H9 (cell line): ENCODE measurements around the gene TIMM8A. TPM values are rescaled to one million over a fixed set of nuclear protein-coding genes. Genes with fewer than 3 reads are reported as not detected.
"Not testable (repeated sequence)": the region's sequence is repeated elsewhere in the genome, so short reads cannot be mapped to it uniquely, and the experiment has no call there.

ENCODE experiments used
- DNase-seq: peaks from one replicate; pipeline ENCODE4 v3.0.0-alpha.2; 2017
- H2AFZ ChIP-seq: one replicate; pipeline ENCODE4 v1.6.1; 2013; ENCODE audit warnings: mild to moderate bottlenecking, low read length, control low read depth, moderate library complexity
- H2AK5ac ChIP-seq: 2 replicates; pipeline ENCODE4 v1.6.1; 2013; ENCODE audit warnings: low read length, control low read depth, mixed read lengths; ENCODE audit not compliant: insufficient read length
- H2BK120ac ChIP-seq: one replicate; pipeline ENCODE4 v1.6.1; 2013; ENCODE audit warnings: low read depth, mild to moderate bottlenecking, low read length, control low read depth, inconsistent platforms; ENCODE audit not compliant: poor library complexity, severe bottlenecking
- H2BK12ac ChIP-seq: 2 replicates; pipeline ENCODE4 v1.6.1; 2013; ENCODE audit warnings: low read length, control low read depth, mixed read lengths, low read depth; ENCODE audit not compliant: insufficient read length
- H2BK15ac ChIP-seq: 2 replicates; pipeline ENCODE4 v1.6.1; 2013; ENCODE audit warnings: low read depth, low read length, control low read depth
- H2BK20ac ChIP-seq: one replicate; pipeline ENCODE4 v1.6.1; 2013; ENCODE audit warnings: low read depth, mild to moderate bottlenecking, low read length, control low read depth, inconsistent platforms; ENCODE audit not compliant: poor library complexity, severe bottlenecking
- H2BK5ac ChIP-seq: 2 replicates; pipeline ENCODE4 v1.6.1; 2013; ENCODE audit warnings: low read length, control low read depth, mixed read lengths; ENCODE audit not compliant: insufficient read length
- H3K14ac ChIP-seq: 2 replicates; pipeline ENCODE4 v1.6.1; 2013; ENCODE audit warnings: low read length, control low read depth; ENCODE audit not compliant: insufficient read depth
- H3K18ac ChIP-seq: 2 replicates; pipeline ENCODE4 v1.6.1; 2013; ENCODE audit warnings: low read depth, mild to moderate bottlenecking, mixed read lengths, low read length, control low read depth; ENCODE audit not compliant: insufficient read length
- H3K23ac ChIP-seq: 2 replicates; pipeline ENCODE4 v1.6.1; 2013; ENCODE audit warnings: low read length, control low read depth, mixed read lengths, low read depth; ENCODE audit not compliant: insufficient read length
- H3K23me2 ChIP-seq: 2 replicates; pipeline ENCODE4 v1.6.1; 2013; ENCODE audit warnings: low read depth, mild to moderate bottlenecking, mixed read lengths, low read length, control low read depth; ENCODE audit not compliant: insufficient read length, poor library complexity, severe bottlenecking
- H3K27ac ChIP-seq: 2 replicates; pipeline ENCODE4 v1.5.1; 2013; ENCODE audit warnings: low read length, control low read depth, mixed read lengths, low read depth; ENCODE audit not compliant: insufficient read length
- H3K27me3 ChIP-seq: 2 replicates; pipeline ENCODE4 v1.6.1; 2013; ENCODE audit warnings: low read length, control low read depth, inconsistent platforms; ENCODE audit not compliant: insufficient read depth
- H3K4ac ChIP-seq: 2 replicates; pipeline ENCODE4 v1.6.1; 2013; ENCODE audit warnings: low read depth, mild to moderate bottlenecking, control low read depth, inconsistent platforms, low read length, moderate library complexity
- H3K4me1 ChIP-seq: 2 replicates; pipeline ENCODE4 v1.6.1; 2013; ENCODE audit warnings: low read length, control low read depth, inconsistent platforms; ENCODE audit not compliant: insufficient read depth
- H3K4me2 ChIP-seq: 2 replicates; pipeline ENCODE4 v1.6.1; 2013; ENCODE audit warnings: low read length, control low read depth, mixed read lengths; ENCODE audit not compliant: insufficient read length, insufficient read depth
- H3K56ac ChIP-seq: 2 replicates; pipeline ENCODE4 v1.6.1; 2013; ENCODE audit warnings: low read depth, mild to moderate bottlenecking, mixed read lengths, low read length, control low read depth; ENCODE audit not compliant: insufficient read length
- H3K79me1 ChIP-seq: 2 replicates; pipeline ENCODE4 v1.6.1; 2013; ENCODE audit warnings: low read depth, mild to moderate bottlenecking, moderate library complexity, low read length, control low read depth, inconsistent platforms; ENCODE audit not compliant: insufficient read depth, poor library complexity, severe bottlenecking
- H3K79me2 ChIP-seq: 2 replicates; pipeline ENCODE4 v1.6.1; 2013; ENCODE audit warnings: low read length, control low read depth, inconsistent platforms; ENCODE audit not compliant: insufficient read depth
- H3K9ac ChIP-seq: 2 replicates; pipeline ENCODE4 v1.6.1; 2013; ENCODE audit warnings: low read length, control low read depth, mixed read lengths; ENCODE audit not compliant: insufficient read length; ENCODE audit errors: extremely low read depth
- H3K9me3 ChIP-seq: one replicate; pipeline ENCODE4 v1.6.1; 2013; ENCODE audit warnings: low read depth, low read length, inconsistent platforms; ENCODE audit not compliant: control insufficient read depth
- H3T11ph ChIP-seq: one replicate; pipeline ENCODE4 v1.6.1; 2013; ENCODE audit warnings: mild to moderate bottlenecking, low read length, control low read depth, inconsistent platforms
- H4K20me1 ChIP-seq: one replicate; pipeline ENCODE4 v1.6.1; 2013; ENCODE audit not compliant: control insufficient read depth, insufficient read length, insufficient read depth
- H4K5ac ChIP-seq: 2 replicates; pipeline ENCODE4 v1.6.1; 2013; ENCODE audit warnings: low read depth, mild to moderate bottlenecking, mixed read lengths, low read length, control low read depth; ENCODE audit not compliant: insufficient read length
- H4K8ac ChIP-seq: replicated peaks from 2 replicates; pipeline ENCODE4 v1.6.1; 2013; ENCODE audit warnings: low read length, control low read depth, mixed read lengths, low read depth; ENCODE audit not compliant: insufficient read length
- H4K91ac ChIP-seq: 2 replicates; pipeline ENCODE4 v1.6.1; 2013; ENCODE audit warnings: low read depth, mild to moderate bottlenecking, moderate library complexity, mixed read lengths, low read length, control low read depth; ENCODE audit not compliant: insufficient read length
- H3K27ac Mint-ChIP-seq, 3 experiments: 2 replicates in 2 of 3; 3 replicates in 1 of 3; pipeline ENCODE4 v1.8.0; 2020 to 2021; ENCODE audit warnings: mixed read lengths in 3 of 3, mild to moderate bottlenecking in 1 of 3, moderate library complexity in 1 of 3
- H3K27me3 Mint-ChIP-seq: 2 replicates; pipeline ENCODE4 v1.8.0; 2021; ENCODE audit warnings: low read depth, mild to moderate bottlenecking, moderate library complexity, mixed read lengths
- H3K36me3 Mint-ChIP-seq, 3 experiments: 2 replicates in 2 of 3; 3 replicates in 1 of 3; pipeline ENCODE4 v1.8.0; 2020 to 2021; ENCODE audit warnings: low read depth in 3 of 3, mixed read lengths in 3 of 3; ENCODE audit not compliant: insufficient read depth in 1 of 3
- H3K4me1 Mint-ChIP-seq, 2 experiments: 2 replicates each; pipeline ENCODE4 v1.8.0; 2020; ENCODE audit warnings: mixed read lengths in 2 of 2
- H3K4me3 Mint-ChIP-seq, 2 experiments: 2 replicates in 1 of 2; 3 replicates in 1 of 2; pipeline ENCODE4 v1.8.0; 2020 to 2021; ENCODE audit warnings: mild to moderate bottlenecking in 2 of 2, mixed read lengths in 2 of 2, moderate library complexity in 1 of 2
- H3K9me3 Mint-ChIP-seq, 2 experiments: 2 replicates in 1 of 2; 3 replicates in 1 of 2; pipeline ENCODE4 v1.8.0; 2020; ENCODE audit warnings: mild to moderate bottlenecking in 2 of 2, mixed read lengths in 2 of 2, moderate library complexity in 1 of 2
- CTCF ChIP-seq: fragments of 200-600 bp; sonication (generic); conservative IDR thresholded peaks from 3 replicates; pipeline ENCODE4 v1.8.0; 2021; ENCODE audit warnings: antibody characterized with exemption, mild to moderate bottlenecking
- WGBS: extraction: QIAGEN DNeasy Blood & Tissue Kit; methylation state at CpG from one replicate; pipeline ENCODE4 v1.1.7; 2013; ENCODE audit warnings: missing lambda C conversion rate, low lambda C conversion rate, mixed read lengths; ENCODE audit not compliant: insufficient read length; ENCODE audit errors: extremely low coverage; 5-methylcytosine and 5-hydroxymethylcytosine counted together
- total RNA-seq: library from RNA; stranded (reverse); gene quantifications from 2 replicates; pipeline ENCODE4 v1.2.1, GENCODE V29; 2021

Gene TIMM8A
- total RNA-seq, 1 experiment from 2014 or later = 40.2 TPM

DNA sequence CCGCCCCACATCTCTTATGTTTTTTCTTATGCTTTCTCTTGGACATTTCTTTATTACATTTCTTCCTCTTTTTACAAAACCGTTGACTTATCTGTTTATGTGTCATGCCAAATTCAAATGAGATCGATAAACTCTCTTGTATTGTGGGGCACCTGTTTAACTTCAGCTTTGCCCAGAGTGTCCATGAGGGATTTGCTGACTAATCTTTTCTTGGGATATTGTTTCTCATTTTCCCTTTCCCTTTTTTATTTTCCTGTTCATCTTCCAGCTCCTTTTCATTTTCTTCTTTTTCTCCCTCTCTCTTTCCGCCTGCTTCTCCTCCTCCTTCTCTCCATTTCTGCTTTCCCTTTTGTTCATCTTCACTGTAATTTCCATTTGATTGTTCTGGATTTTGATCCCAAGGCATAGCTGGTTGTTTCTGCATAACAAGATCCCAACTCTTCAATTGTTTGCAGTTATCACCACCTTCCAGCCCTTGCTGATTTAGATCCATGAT is 10.7 kb downstream of the TIMM8A start:
- Histone ChIP-seq H3K79me2 (no peaks in the 10 kb centered on the region), H3K4ac (no peak overlapping the region), H3K23ac (no peak overlapping the region), H3K27ac (no peak overlapping the region), H4K20me1 (no peaks in the 10 kb centered on the region), H3K4me2 (no peak overlapping the region), H3K9me3 (no peaks in the 10 kb centered on the region), H4K91ac (no peak overlapping the region), H3T11ph (no peak overlapping the region), H2BK5ac (no peak overlapping the region), H2BK12ac (no peak overlapping the region), H2BK120ac (no peak overlapping the region), H4K8ac (no peak overlapping the region), H2AK5ac (no peak overlapping the region), H4K5ac (no peak overlapping the region), H3K4me1 (no peaks in the 10 kb centered on the region), H2BK20ac (no peak overlapping the region), H3K23me2 (no peaks in the 10 kb centered on the region), H2BK15ac (no peak overlapping the region), H3K79me1 (no peaks in the 10 kb centered on the region), H3K27me3 (no peaks in the 10 kb centered on the region), H2AFZ (no peak overlapping the region), H3K14ac (no peak overlapping the region), H3K56ac (no peak overlapping the region), H3K18ac (no peak overlapping the region), H3K9ac (no peak overlapping the region)
- Mint-ChIP-seq H3K4me3 (no peak overlapping the region), H3K36me3 (peaks cover 4 to 15% (median 5%) of the 10 kb centered on the region in 3 experiments; a peak in 5 of 7 replicates), H3K9me3 (peaks cover 68 to 77% of the 10 kb centered on the region in 2 experiments), H3K27me3 (no peaks in the 10 kb centered on the region; the same call in 1 of the 2 replicates), H3K4me1 (no peaks in the 10 kb centered on the region), H3K27ac (no peak overlapping the region; a peak in 1 of 7 replicates)
- no CpG with 5 or more reads among the region's 4 CpGs for WGBS
- no peak for DNase-seq
- TF ChIP-seq CTCF = no peak

- H2BK12ac ChIP-seq, H3K27ac Mint-ChIP-seq, DNase-seq, H2AK5ac ChIP-seq, H3K18ac ChIP-seq, H4K5ac ChIP-seq, H2BK5ac ChIP-seq, H3K14ac ChIP-seq, H3K27me3 ChIP-seq, H3K4ac ChIP-seq, H3K36me3 Mint-ChIP-seq, H3K23ac ChIP-seq, H2BK120ac ChIP-seq, H3K23me2 ChIP-seq, H3K4me3 Mint-ChIP-seq, H4K20me1 ChIP-seq, H3K4me1 Mint-ChIP-seq, H4K91ac ChIP-seq, H2AFZ ChIP-seq, H3K79me2 ChIP-seq, H2BK20ac ChIP-seq, H3K9ac ChIP-seq, H3K4me1 ChIP-seq, H3T11ph ChIP-seq, H2BK15ac ChIP-seq, H3K9me3 ChIP-seq, H3K79me1 ChIP-seq, H4K8ac ChIP-seq, H3K27ac ChIP-seq, H3K4me2 ChIP-seq, H3K56ac ChIP-seq, H3K27me3 Mint-ChIP-seq: not testable (repeated sequence)
- H3K9me3 Mint-ChIP-seq = peaks cover 59 to 83% of the 10 kb centered on the region in 2 experiments
- no CpG with 5 or more reads among the region's 7 CpGs for WGBS
These were observed 14.2 kb downstream of the TIMM8A start for GRCh38 chrX:101334310-101334709.
